Chondrocyte (in vitro differentiated cells): ENCODE measurements around the gene TEX19. TPM values are rescaled to one million over a fixed set of nuclear protein-coding genes. Genes with fewer than 3 reads are reported as not detected.

Experiments
- DNase-seq: peaks from one replicate; pipeline ENCODE4 v3.0.0; 2021; ENCODE audit warnings: mixed read lengths, low spot score
- H3K27ac Mint-ChIP-seq: one replicate; pipeline ENCODE4 v1.8.0; 2021; ENCODE audit warnings: mild to moderate bottlenecking, moderate library complexity, mixed read lengths; ENCODE audit not compliant: unreplicated experiment
- H3K27me3 Mint-ChIP-seq: 2 replicates; pipeline ENCODE4 v1.8.0; 2021; ENCODE audit warnings: low read depth, mixed read lengths
- H3K36me3 Mint-ChIP-seq: 2 replicates; pipeline ENCODE4 v1.8.0; 2021; ENCODE audit warnings: low read depth, mixed read lengths
- H3K4me1 Mint-ChIP-seq: 2 replicates; pipeline ENCODE4 v1.8.0; 2021; ENCODE audit warnings: low read depth, mild to moderate bottlenecking, mixed read lengths
- H3K4me3 Mint-ChIP-seq: one replicate; pipeline ENCODE4 v1.8.0; 2021; ENCODE audit warnings: mild to moderate bottlenecking, moderate library complexity, mixed read lengths; ENCODE audit not compliant: unreplicated experiment
- H3K9me3 Mint-ChIP-seq: 2 replicates; pipeline ENCODE4 v1.8.0; 2021; ENCODE audit warnings: low read depth, mixed read lengths
- CTCF ChIP-seq: fragments of 200-600 bp; sonication (generic); IDR thresholded peaks from 2 replicates; pipeline ENCODE4 v1.5.0; 2021; ENCODE audit warnings: antibody characterized with exemption, mild to moderate bottlenecking, moderate library complexity
- total RNA-seq: library from RNA; stranded (reverse); gene quantifications from 3 replicates; pipeline ENCODE4 v1.2.1, GENCODE V29; 2021

The TEX19 gene
- total RNA-seq, 1 donor from 2014 or later, result not detected

- Mint-ChIP-seq H3K9me3 (no peaks in the 10 kb centered on the region), H3K27ac (no peak overlapping the region), H3K4me3 (no peak overlapping the region), H3K4me1 (no peaks in the 10 kb centered on the region), H3K27me3 (peaks cover 18% of the 10 kb centered on the region), H3K36me3 (no peaks in the 10 kb centered on the region)
- DNase-seq, result no peak
- TF ChIP-seq CTCF, result no peak
Observed at GRCh38 chr17:82316651-82317393, 42.2 kb upstream of the TEX19 start.

- no peak within 1 kb of the TSS for H3K27ac Mint-ChIP-seq
- no peak within 1 kb of the TSS for H3K4me3 Mint-ChIP-seq
- H3K9me3 Mint-ChIP-seq, result no peaks in the 10 kb centered on the region
- no peak for DNase-seq
- H3K4me1 Mint-ChIP-seq, result no peaks in the 10 kb centered on the region
- no peaks in the 10 kb centered on the region for H3K36me3 Mint-ChIP-seq
- H3K27me3 Mint-ChIP-seq, result peaks cover 18% of the 10 kb centered on the region
- no peak for TF ChIP-seq CTCF
Observed at GRCh38 chr17:82317394-82318168, 41.5 kb upstream of the TEX19 start, which contains the start of gene CD7. Gene CD7 (minus strand): TSS chr17:82317608. CDS start chr17:82317495, 113 bp downstream.

- Mint-ChIP-seq H3K36me3 (no peaks in the 10 kb centered on the region), H3K27ac (no peak overlapping the region), H3K4me1 (no peaks in the 10 kb centered on the region), H3K27me3 (peaks cover 18% of the 10 kb centered on the region), H3K4me3 (no peak overlapping the region), H3K9me3 (no peaks in the 10 kb centered on the region)
- TF ChIP-seq CTCF, result no peak
- DNase-seq, result no peak
Observed at GRCh38 chr17:82318169-82318498, 40.9 kb upstream of the TEX19 start.

- peaks cover 17% of the 10 kb centered on the region for H3K27me3 Mint-ChIP-seq
- DNase-seq, result no peak
- TF ChIP-seq CTCF, result no peak
- H3K4me1 Mint-ChIP-seq, result no peaks in the 10 kb centered on the region
- H3K36me3 Mint-ChIP-seq, result no peaks in the 10 kb centered on the region
- no peaks in the 10 kb centered on the region for H3K9me3 Mint-ChIP-seq
- no peak overlapping the region for H3K4me3 Mint-ChIP-seq
- H3K27ac Mint-ChIP-seq, result no peak overlapping the region
Observed at GRCh38 chr17:82318772-82319606, 40.1 kb upstream of the TEX19 start.

GRCh38 chr17:82319619-82320062 is 39.4 kb upstream of the TEX19 start:
- H3K4me3 Mint-ChIP-seq, result no peak overlapping the region
- no peak overlapping the region for H3K27ac Mint-ChIP-seq
- peaks cover 13% of the 10 kb centered on the region for H3K27me3 Mint-ChIP-seq
- no peak for DNase-seq
- H3K4me1 Mint-ChIP-seq, result peaks cover under 1% of the 10 kb centered on the region
- H3K36me3 Mint-ChIP-seq, result no peaks in the 10 kb centered on the region
- no peaks in the 10 kb centered on the region for H3K9me3 Mint-ChIP-seq
- no peak for TF ChIP-seq CTCF
